Middle frontal gyrus (tissue), 1 donor: ENCODE data around the gene CSF3R.

Source experiments
- DNase-seq: peaks from one replicate; pipeline ENCODE4 v3.0.0-alpha.2; 2015; ENCODE audit warnings: low spot score; ENCODE audit errors: extremely low spot score

Gene CSF3R

GRCh38 chr1:36420836-36421317 is 61.8 kb downstream of the CSF3R start:
- DNase-seq = peak; percentile 71

- no peak for DNase-seq
Observed at GRCh38 chr1:36420409-36420808, 62.3 kb downstream of the CSF3R start.

- no peak for DNase-seq
Observed at GRCh38 chr1:36419569-36419968, 63.1 kb downstream of the CSF3R start.

- DNase-seq = no peak
Observed at GRCh38 chr1:36419140-36419539, 63.6 kb downstream of the CSF3R start.

- no peak for DNase-seq
Observed at GRCh38 chr1:36417931-36418330, 64.8 kb downstream of the CSF3R start.
